Neutrophil (primary cell): ENCODE measurements around the gene OTC.

Experiments
- H3K27ac ChIP-seq: fragments of 200-600 bp; sonication (generic); 2 replicates; pipeline ENCODE4 v1.5.1; 2016; ENCODE audit warnings: mild to moderate bottlenecking, moderate library complexity
- H3K27me3 ChIP-seq: fragments of 200-600 bp; sonication (generic); 2 replicates; pipeline ENCODE4 v1.6.0; 2016; ENCODE audit warnings: mild to moderate bottlenecking
- H3K36me3 ChIP-seq: fragments of 200-600 bp; sonication (generic); 2 replicates; pipeline ENCODE4 v1.5.1; 2017
- H3K4me1 ChIP-seq, 2 experiments: fragments of 200-600 bp in 1 of 2; sonication (generic) in 1 of 2; 1 replicate in 1 of 2; 2 replicates in 1 of 2; pipeline versions ENCODE4 v1.5.1 to v1.6.1; 2013 to 2016; ENCODE audit warnings: low read depth in 1 of 2, low read length in 1 of 2, mild to moderate bottlenecking in 1 of 2, moderate library complexity in 1 of 2; ENCODE audit not compliant: control insufficient read depth in 1 of 2, insufficient read depth in 1 of 2
- H3K4me3 ChIP-seq, 2 experiments: fragments of 200-600 bp in 1 of 2; sonication (generic) in 1 of 2; 1 replicate in 1 of 2; 2 replicates in 1 of 2; pipeline ENCODE4 v1.5.1; 2013 to 2016; ENCODE audit warnings: low read depth in 1 of 2, low read length in 1 of 2, mild to moderate bottlenecking in 1 of 2, moderate library complexity in 1 of 2
- H3K9me3 ChIP-seq: fragments of 200-600 bp; sonication (generic); 2 replicates; pipeline ENCODE4 v1.5.1; 2016
- CTCF ChIP-seq: fragments of 200-600 bp; sonication (generic); IDR thresholded peaks from 2 replicates; pipeline ENCODE4 v1.5.1; 2016; ENCODE audit warnings: antibody characterized with exemption

Gene OTC

GRCh38 chrX:38352362-38352761, at the start of gene OTC:
OTC (plus strand) TSS chrX:38352604; CDS start chrX:38352697, 93 bp downstream.
- no peak for TF ChIP-seq CTCF
- Histone ChIP-seq H3K27me3 (peaks cover 9% of the 10 kb centered on the region), H3K4me3 (no peak within 1 kb of the TSS), H3K4me1 (peaks cover 7% of the 10 kb centered on the region in 2 experiments), H3K9me3 (no peaks in the 10 kb centered on the region), H3K27ac (no peak within 1 kb of the TSS), H3K36me3 (no peaks in the 10 kb centered on the region)

GRCh38 chrX:38304010-38304409, 48.4 kb upstream of the OTC start:
- no peak for TF ChIP-seq CTCF
- Histone ChIP-seq H3K4me3 (no peak overlapping the region), H3K36me3 (peaks cover 4% of the 10 kb centered on the region), H3K4me1 (no peaks in the 10 kb centered on the region), H3K27ac (no peak overlapping the region), H3K27me3 (no peaks in the 10 kb centered on the region), H3K9me3 (no peaks in the 10 kb centered on the region)

GRCh38 chrX:38305971-38306370, 46.4 kb upstream of the OTC start:
- H3K27ac ChIP-seq, result no peak overlapping the region
- H3K36me3 ChIP-seq, result peaks cover 4% of the 10 kb centered on the region
- H3K27me3 ChIP-seq, result no peaks in the 10 kb centered on the region
- H3K9me3 ChIP-seq, result no peaks in the 10 kb centered on the region
- H3K4me3 ChIP-seq, result no peak overlapping the region
- no peak for TF ChIP-seq CTCF
- no peaks in the 10 kb centered on the region for H3K4me1 ChIP-seq

GRCh38 chrX:38311743-38312142, 40.7 kb upstream of the OTC start:
- H3K36me3 ChIP-seq, result peaks cover 14% of the 10 kb centered on the region
- no peaks in the 10 kb centered on the region for H3K27me3 ChIP-seq
- no peak overlapping the region for H3K27ac ChIP-seq
- TF ChIP-seq CTCF, result no peak
- H3K9me3 ChIP-seq, result no peaks in the 10 kb centered on the region
- H3K4me1 ChIP-seq, result no peaks in the 10 kb centered on the region
- no peak overlapping the region for H3K4me3 ChIP-seq

GRCh38 chrX:38312436-38312835, 40.0 kb upstream of the OTC start:
- Histone ChIP-seq H3K27ac (no peak overlapping the region), H3K36me3 (peaks cover 17% of the 10 kb centered on the region), H3K4me1 (no peaks in the 10 kb centered on the region), H3K4me3 (no peak overlapping the region), H3K9me3 (no peaks in the 10 kb centered on the region), H3K27me3 (no peaks in the 10 kb centered on the region)
- TF ChIP-seq CTCF, result no peak

- H3K9me3 ChIP-seq, result no peaks in the 10 kb centered on the region
- TF ChIP-seq CTCF, result no peak
- no peaks in the 10 kb centered on the region for H3K27me3 ChIP-seq
- H3K4me1 ChIP-seq, result no peaks in the 10 kb centered on the region
- peaks cover 17% of the 10 kb centered on the region for H3K36me3 ChIP-seq
- H3K27ac ChIP-seq, result no peak overlapping the region
- no peak overlapping the region for H3K4me3 ChIP-seq
Observed at GRCh38 chrX:38313190-38313589, 39.2 kb upstream of the OTC start.
